ENCODE data around the gene MED25. TPM values are rescaled to one million over a fixed set of nuclear protein-coding genes. Genes with fewer than 3 reads are reported as not detected.

MED25 gene
- total RNA-seq, 3 donors from 2014 or later (not counting 1 experiment from before 2014, with no cell fraction given) = 64.2 to 132 (median 69.5) TPM

DNA sequence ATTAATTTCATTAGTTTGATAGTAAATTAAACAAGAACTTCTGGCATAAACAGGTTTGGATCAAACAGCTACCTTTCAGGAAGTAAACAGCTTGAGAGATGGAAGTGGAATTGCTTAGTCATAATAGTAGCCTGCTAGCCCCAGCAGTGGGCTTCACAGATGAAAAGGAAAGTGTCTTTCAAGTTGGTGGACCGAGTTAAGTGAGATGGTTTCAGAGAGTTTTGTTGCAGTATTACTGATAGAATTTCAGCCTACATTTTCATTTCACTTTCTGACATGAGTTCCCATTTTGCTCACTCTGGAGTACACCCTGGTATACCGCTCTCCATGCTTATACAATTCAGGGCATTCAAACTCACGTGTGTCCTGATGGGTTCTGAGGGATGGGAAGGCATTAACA is 30.8 kb downstream of the MED25 start:
- H3K27me3 ChIP-seq (ENCODE audit: control insufficient read depth, insufficient read depth, low read length) = no peaks in the 10 kb centered on the region
- no peaks in the 10 kb centered on the region for H3K36me3 ChIP-seq (ENCODE audit: control insufficient read depth, insufficient read depth, low read length)
- DNase-seq (no peak), ATAC-seq (no peak)
- 93% methylated on average over 3 of the region's 3 CpGs for WGBS (ENCODE audit: insufficient coverage)
- Mint-ChIP-seq H3K4me3 (peak overlapping the region; percentile 68), H3K27ac (peak overlapping the region; percentile 33 to 38), H3K9me3 (no peaks in the 10 kb centered on the region), H3K36me3 (no peaks in the 10 kb centered on the region), H3K27me3 (ENCODE audit: low read depth in 2 of 2) (no peaks in the 10 kb centered on the region), H3K4me1 (peaks cover 30 to 33% of the 10 kb centered on the region in 2 donors)
- no peak overlapping the region for H3K27ac ChIP-seq (ENCODE audit: low read length)
- intact Hi-C loops (cut with micrococcal nuclease) = no loop called here
- H3K9me3 ChIP-seq (ENCODE audit: control insufficient read depth, insufficient read depth, low read length) = no peaks in the 10 kb centered on the region
- TF ChIP-seq, protein P1, sequence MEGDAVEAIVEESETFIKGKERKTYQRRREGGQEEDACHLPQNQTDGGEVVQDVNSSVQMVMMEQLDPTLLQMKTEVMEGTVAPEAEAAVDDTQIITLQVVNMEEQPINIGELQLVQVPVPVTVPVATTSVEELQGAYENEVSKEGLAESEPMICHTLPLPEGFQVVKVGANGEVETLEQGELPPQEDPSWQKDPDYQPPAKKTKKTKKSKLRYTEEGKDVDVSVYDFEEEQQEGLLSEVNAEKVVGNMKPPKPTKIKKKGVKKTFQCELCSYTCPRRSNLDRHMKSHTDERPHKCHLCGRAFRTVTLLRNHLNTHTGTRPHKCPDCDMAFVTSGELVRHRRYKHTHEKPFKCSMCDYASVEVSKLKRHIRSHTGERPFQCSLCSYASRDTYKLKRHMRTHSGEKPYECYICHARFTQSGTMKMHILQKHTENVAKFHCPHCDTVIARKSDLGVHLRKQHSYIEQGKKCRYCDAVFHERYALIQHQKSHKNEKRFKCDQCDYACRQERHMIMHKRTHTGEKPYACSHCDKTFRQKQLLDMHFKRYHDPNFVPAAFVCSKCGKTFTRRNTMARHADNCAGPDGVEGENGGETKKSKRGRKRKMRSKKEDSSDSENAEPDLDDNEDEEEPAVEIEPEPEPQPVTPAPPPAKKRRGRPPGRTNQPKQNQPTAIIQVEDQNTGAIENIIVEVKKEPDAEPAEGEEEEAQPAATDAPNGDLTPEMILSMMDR (IDR thresholded peaks at IDR 0.05) = no peak
- H3K4me1 ChIP-seq (ENCODE audit: control insufficient read depth, insufficient read depth, low read length) = peaks cover 38% of the 10 kb centered on the region
- no peak overlapping the region for H3K4me3 ChIP-seq (ENCODE audit: low read length)

DNA sequence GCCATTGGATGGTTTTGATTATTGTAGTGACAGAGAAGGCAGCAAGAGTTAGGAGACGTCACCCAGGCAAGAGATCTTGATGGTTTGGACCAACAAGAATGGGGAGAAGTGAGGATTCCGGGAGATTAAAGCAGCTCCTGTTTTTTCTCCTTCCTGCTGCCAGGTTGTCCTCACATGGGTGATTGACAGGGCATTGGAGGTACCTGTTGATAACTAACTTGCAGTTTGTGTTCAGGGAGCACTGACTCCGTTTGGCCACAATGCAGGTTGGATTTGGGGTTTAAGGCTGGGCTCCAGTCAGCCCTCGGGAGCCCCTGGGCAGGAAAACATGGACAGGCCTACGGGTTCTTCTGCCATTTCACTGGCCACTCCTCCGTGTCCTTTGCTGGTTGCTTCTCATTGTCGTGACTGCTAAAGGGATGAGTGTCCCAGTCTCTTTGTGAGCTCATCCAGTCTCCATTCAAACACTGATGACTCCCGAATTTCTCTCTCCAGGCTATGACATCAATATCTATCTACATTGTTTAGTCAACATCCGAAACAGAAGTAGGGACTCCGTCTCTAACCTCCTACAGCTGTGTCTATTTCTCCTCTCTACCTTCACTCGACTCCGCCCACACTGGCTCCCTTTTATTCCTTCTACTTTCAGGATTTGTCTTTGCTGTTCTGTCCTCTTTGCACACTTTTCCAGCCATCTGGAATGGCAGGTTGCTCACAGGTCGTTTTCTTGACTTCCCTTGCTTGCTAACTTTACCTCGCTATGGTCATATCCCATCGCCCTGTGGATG is 31.5 kb downstream of the MED25 start:
- Mint-ChIP-seq H3K27me3 (ENCODE audit: low read depth in 2 of 2) (no peaks in the 10 kb centered on the region), H3K4me3 (peak overlapping the region; percentile 93), H3K9me3 (no peaks in the 10 kb centered on the region), H3K4me1 (peaks cover 30 to 33% of the 10 kb centered on the region in 2 donors), H3K36me3 (no peaks in the 10 kb centered on the region), H3K27ac (peak overlapping the region; percentile 86 to 95)
- Histone ChIP-seq H3K27me3 (ENCODE audit: control insufficient read depth, insufficient read depth, low read length) (no peaks in the 10 kb centered on the region), H3K4me1 (ENCODE audit: control insufficient read depth, insufficient read depth, low read length) (peaks cover 31% of the 10 kb centered on the region), H3K27ac (ENCODE audit: low read length) (no peak overlapping the region), H3K4me3 (ENCODE audit: low read length) (no peak overlapping the region), H3K9me3 (ENCODE audit: control insufficient read depth, insufficient read depth, low read length) (no peaks in the 10 kb centered on the region), H3K36me3 (ENCODE audit: control insufficient read depth, insufficient read depth, low read length) (no peaks in the 10 kb centered on the region)
- DNase-seq (peak in 1 of 2 donors; percentile 23), ATAC-seq (no peak)
- intact Hi-C loops (cut with micrococcal nuclease) = loop anchor here (1.0 to 2.0 kb wide), 2 partner anchors 31 to 83 kb away; partner anchors contain the start of gene MED25
- 92% methylated on average over 15 of the region's 15 CpGs for WGBS (ENCODE audit: insufficient coverage)
- TF ChIP-seq, protein P1 (IDR thresholded peaks at IDR 0.05) = no peak

DNA sequence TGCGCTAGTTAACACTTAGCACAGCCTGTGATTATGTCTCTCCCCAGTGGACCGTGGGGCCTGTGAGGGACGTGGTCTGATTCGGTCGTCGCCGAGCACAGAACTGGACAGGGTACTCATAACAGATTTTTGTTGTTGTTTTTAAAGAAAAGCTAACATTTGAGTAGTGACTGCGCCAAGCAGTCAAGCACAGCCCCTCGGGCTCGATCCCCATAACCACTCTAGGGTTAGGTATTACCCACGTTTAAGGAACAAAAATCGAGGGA is 32.1 kb downstream of the MED25 start:
- H3K4me1 ChIP-seq (ENCODE audit: control insufficient read depth, insufficient read depth, low read length) = peaks cover 31% of the 10 kb centered on the region
- H3K27ac ChIP-seq (ENCODE audit: low read length) = peak overlapping the region; percentile 94
- TF ChIP-seq, protein P1 (IDR thresholded peaks at IDR 0.05) = no peak
- H3K9me3 Mint-ChIP-seq = no peaks in the 10 kb centered on the region
- H3K27me3 Mint-ChIP-seq (ENCODE audit: low read depth in 2 of 2) = no peaks in the 10 kb centered on the region
- peak overlapping the region; percentile 86 to 95 for H3K27ac Mint-ChIP-seq
- intact Hi-C loops (cut with micrococcal nuclease) = loop anchor here (1.0 to 2.0 kb wide), 2 partner anchors 31 to 84 kb away; partner anchors contain the start of gene MED25
- H3K4me1 Mint-ChIP-seq = peaks cover 30 to 33% of the 10 kb centered on the region in 2 donors
- H3K36me3 Mint-ChIP-seq = no peaks in the 10 kb centered on the region
- no peak for ATAC-seq
- 63% methylated on average over 12 of the region's 12 CpGs for WGBS (ENCODE audit: insufficient coverage)
- H3K36me3 ChIP-seq (ENCODE audit: control insufficient read depth, insufficient read depth, low read length) = peaks cover 3% of the 10 kb centered on the region
- no peaks in the 10 kb centered on the region for H3K27me3 ChIP-seq (ENCODE audit: control insufficient read depth, insufficient read depth, low read length)
- no peaks in the 10 kb centered on the region for H3K9me3 ChIP-seq (ENCODE audit: control insufficient read depth, insufficient read depth, low read length)
- DNase-seq = no peak
- H3K4me3 ChIP-seq (ENCODE audit: low read length) = peak overlapping the region; percentile 77
- peak overlapping the region; percentile 93 for H3K4me3 Mint-ChIP-seq

All from natural killer cell (primary cell).